OCI-LY3 (cell line): Measurements from ENCODE around the gene CFAP73.

Experiments
- CTCF ChIP-seq: fragments of 200-600, 300-600 bp; sonication (generic); IDR thresholded peaks from 2 replicates; pipeline ENCODE4 v1.5.1; 2014; ENCODE audit warnings: antibody characterized with exemption, low read length, low read depth
- EZH2phosphoT487 ChIP-seq: fragments of 200-600 bp; shearing (Covaris generic); IDR thresholded peaks from 2 replicates; pipeline ENCODE4 v1.6.1; 2018; ENCODE audit warnings: antibody characterized with exemption, mixed run types, low read depth

- TF ChIP-seq CTCF, result no peak
- TF ChIP-seq EZH2phosphoT487, result no peak
Measured at GRCh38 chr12:113155646-113156045, 6.1 kb downstream of the CFAP73 start.
